GM18870 (cell line): ENCODE measurements around the gene ATP2B2.
"Not testable (repeated sequence)": the region's sequence is repeated elsewhere in the genome, so short reads cannot be mapped to it uniquely, and the experiment has no call there.

ENCODE experiments used
- ATAC-seq: cut with Tn5 transposase; IDR thresholded peaks from one replicate; pipeline ENCODE4 v1.9.1; 2021; ENCODE audit warnings: moderate library complexity; ENCODE audit not compliant: unreplicated experiment

The ATP2B2 gene

GRCh38 chr3:10505050-10505790 lies at the start of gene ATP2B2:
Gene ATP2B2, minus strand, starts transcription at chr3:10505586. Its CDS starts 56,043 bp downstream, at chr3:10449543.
- no peak for ATAC-seq

- ATAC-seq = no peak
These were observed 49.4 kb upstream of the ATP2B2 start for GRCh38 chr3:10554746-10555145.

GRCh38 chr3:10554236-10554611 lies 48.8 kb upstream of the ATP2B2 start:
- no peak for ATAC-seq

GRCh38 chr3:10553591-10554235 lies 48.3 kb upstream of the ATP2B2 start:
- ATAC-seq = no peak

GRCh38 chr3:10552631-10552943 lies 47.2 kb upstream of the ATP2B2 start:
- no peak for ATAC-seq

- no peak for ATAC-seq
These were observed 46.6 kb upstream of the ATP2B2 start for GRCh38 chr3:10551821-10552630.

GRCh38 chr3:10551139-10551538 lies 45.8 kb upstream of the ATP2B2 start:
- no peak for ATAC-seq

GRCh38 chr3:10550705-10551104 lies 45.3 kb upstream of the ATP2B2 start:
- no peak for ATAC-seq

GRCh38 chr3:10549617-10550230 lies 44.3 kb upstream of the ATP2B2 start:
- no peak for ATAC-seq

- no peak for ATAC-seq
These were observed 43.6 kb upstream of the ATP2B2 start for GRCh38 chr3:10548992-10549391.

GRCh38 chr3:10547841-10548783 lies 42.7 kb upstream of the ATP2B2 start:
- no peak for ATAC-seq

- ATAC-seq = no peak
These were observed 42.0 kb upstream of the ATP2B2 start for GRCh38 chr3:10547413-10547812.

- no peak for ATAC-seq
These were observed 41.5 kb upstream of the ATP2B2 start for GRCh38 chr3:10546820-10547263.

GRCh38 chr3:10546181-10546624 lies 40.8 kb upstream of the ATP2B2 start:
- no peak for ATAC-seq

- ATAC-seq = no peak
These were observed 37.1 kb upstream of the ATP2B2 start for GRCh38 chr3:10542518-10542917.

- ATAC-seq = not testable (repeated sequence)
These were observed 35.0 kb upstream of the ATP2B2 start for GRCh38 chr3:10540347-10540746.

GRCh38 chr3:10534066-10534465 lies 28.7 kb upstream of the ATP2B2 start:
- ATAC-seq = no peak

- ATAC-seq = no peak
These were observed 28.3 kb upstream of the ATP2B2 start for GRCh38 chr3:10533737-10534023.

- no peak for ATAC-seq
These were observed 27.8 kb upstream of the ATP2B2 start for GRCh38 chr3:10532939-10533736.

- ATAC-seq = no peak
These were observed 25.6 kb upstream of the ATP2B2 start for GRCh38 chr3:10531031-10531430.
